Measurements from ENCODE around the gene PMPCB.

Gene PMPCB

DNA sequence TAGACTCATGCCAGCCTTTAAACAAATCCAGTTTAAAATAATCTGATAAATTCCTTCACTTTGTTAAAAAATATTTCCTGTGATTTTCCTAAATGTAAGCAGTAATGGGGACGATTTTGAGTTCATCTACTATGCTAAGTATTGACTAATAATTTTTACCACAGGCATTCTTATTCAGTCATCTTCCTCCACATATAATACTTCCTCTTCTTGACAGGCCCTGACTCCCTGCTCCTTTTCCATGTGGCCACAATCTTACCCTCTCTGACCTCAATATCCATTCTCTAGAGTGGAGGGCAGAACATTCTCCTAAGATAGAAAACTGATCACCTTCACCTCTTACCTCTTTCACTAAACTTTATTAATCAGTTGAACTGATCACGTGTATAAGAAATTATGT, 39.5 kb downstream of the PMPCB start:
- DNase-seq: no peak

DNA sequence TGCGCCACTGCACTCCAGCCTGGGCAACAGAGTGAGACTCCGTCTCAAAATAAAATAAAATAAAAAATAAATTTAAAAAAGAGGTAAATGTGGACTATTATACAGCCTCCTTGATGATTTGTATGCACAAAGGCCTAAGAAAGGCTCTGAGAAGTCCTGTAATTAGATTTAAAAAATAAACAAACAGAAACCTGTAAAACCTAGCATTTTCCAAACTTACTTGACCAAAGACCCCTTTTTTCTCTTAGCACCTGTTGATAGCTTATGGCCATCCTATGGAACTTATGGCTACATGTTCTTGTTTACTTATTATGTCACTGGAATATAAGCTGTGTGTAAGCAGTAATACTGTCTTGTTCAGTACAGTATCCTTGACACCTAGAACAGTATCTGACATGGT, 41.6 kb downstream of the PMPCB start:
- no peak for DNase-seq

DNA sequence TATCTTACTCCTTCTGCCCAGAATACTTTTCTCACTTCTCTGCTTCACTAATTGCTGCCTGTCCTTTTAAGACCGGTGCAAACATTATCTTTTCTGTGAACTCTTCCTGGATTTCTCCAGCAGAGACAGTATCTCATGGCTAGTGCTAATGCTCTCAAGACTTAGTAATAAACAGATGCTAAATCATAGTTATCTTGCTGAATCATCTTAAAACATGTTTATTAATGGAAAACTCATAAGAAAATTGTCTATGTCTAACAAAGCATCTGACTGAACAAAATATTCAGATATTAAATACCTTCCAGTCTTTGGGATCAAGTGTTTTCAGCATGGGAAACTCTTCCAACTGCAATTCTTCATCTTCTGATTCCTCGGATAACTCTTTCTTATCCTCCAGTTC, 44.2 kb downstream of the PMPCB start:
- no peak for DNase-seq

DNA sequence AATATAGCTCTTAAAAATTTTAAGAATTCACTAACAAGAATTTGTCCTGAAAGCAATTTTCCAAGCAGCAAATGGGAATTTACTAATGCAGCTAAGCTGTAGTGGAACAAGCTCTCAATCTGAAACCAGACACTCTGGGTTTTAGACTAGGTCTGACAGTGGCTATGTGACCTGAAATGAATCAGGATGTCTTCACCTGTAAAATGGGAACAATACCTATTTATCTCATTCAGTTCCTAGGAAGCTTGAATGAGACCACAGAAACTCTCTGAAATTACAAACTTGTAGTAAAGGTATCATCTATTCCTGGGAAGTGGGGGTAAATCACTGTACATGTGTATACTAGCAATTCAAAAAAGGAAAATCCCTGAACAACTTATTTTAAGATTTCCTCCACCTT, 46.1 kb downstream of the PMPCB start:
- no peak for DNase-seq

DNA sequence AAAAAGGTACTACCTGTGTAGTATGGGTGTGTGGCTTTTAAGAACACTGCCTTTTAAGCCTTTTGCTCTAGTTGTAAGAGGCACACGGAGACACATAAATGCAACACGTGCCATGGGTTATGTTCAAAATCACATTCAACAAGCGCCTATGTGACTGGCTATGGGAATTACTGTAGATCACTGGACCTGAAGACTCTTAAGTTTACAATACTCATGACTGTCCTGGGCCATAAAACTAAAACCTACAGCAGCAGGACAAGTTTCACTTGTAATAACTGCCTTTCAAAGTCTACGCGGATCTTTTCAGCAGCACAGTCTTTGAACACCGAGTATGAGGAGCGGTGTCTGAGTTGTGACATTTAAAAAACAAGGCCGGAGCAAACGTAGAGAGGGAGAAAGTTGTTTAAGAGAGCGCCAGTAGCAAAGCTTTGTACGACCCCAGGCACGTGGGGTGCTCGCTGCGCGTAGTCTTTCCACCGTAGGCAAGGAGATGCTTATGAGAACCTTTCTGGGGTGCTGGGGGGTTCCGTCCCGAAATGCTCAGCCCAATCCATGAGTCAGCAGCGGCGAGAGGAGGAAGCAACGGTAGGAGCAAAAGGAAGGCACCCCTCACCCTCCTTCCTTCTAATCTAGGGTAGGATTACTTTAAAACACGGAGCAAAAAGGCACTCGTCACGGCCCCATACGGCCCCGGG, 46.7 kb downstream of the PMPCB start:
- no peak for DNase-seq

DNA sequence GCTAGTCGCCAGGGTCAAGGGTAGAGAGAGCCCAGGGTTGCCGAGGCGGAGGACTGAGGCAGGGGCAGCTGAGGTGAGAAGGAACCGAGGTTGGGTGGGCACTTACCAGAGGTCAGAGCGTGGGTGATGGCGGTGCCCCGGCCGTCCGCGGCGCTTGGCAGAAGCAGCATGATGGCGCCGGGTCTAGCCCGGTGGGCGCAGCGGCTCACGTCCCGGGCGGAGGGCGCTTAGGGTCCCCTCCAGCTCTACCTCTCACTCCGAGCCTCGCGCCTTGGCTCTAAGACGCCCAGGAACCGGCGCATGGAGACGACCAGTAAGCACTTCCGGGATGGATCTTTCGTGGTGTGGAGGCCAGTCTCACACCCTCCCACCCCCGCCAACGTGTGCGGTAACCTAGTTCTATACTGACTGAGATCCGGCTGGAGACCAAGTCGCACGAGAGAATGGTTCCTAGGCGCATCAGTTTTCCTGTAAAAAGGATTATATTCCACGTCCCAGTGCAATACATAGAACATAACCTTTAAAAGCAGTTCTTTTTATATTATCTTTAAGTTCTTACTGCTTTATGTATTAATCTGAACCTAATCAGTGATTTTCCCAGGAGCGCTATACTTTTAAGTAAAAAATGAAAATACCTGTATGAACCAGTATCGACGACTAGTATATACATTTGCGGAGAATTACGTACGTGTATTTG, 47.4 kb downstream of the PMPCB start, which contains the start of gene DNAJC2:
DNAJC2 (minus strand) TSS at position 315 of the 697 bp plus-strand sequence; CDS start at position 170, 145 bp downstream.
- DNase-seq: peak; percentile 88

DNA sequence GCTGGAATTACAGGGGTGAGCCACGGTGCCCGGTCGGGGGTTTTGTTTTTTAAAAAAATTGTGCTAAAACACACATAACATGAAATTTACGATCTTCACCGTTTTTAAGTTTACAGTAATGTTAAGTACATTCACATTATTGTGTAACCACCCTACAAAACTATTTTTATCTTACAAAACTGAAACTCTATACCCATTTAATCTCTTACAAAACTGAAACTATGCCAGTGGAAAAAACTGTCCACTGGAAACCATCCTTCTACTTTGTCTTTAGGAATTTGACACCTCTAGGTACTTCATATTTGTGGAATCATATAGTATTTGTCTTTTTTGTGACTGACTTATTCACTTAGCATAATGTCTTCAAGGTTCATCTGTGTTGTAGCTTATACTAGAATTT, 49.2 kb downstream of the PMPCB start:
- DNase-seq: no peak

DNA sequence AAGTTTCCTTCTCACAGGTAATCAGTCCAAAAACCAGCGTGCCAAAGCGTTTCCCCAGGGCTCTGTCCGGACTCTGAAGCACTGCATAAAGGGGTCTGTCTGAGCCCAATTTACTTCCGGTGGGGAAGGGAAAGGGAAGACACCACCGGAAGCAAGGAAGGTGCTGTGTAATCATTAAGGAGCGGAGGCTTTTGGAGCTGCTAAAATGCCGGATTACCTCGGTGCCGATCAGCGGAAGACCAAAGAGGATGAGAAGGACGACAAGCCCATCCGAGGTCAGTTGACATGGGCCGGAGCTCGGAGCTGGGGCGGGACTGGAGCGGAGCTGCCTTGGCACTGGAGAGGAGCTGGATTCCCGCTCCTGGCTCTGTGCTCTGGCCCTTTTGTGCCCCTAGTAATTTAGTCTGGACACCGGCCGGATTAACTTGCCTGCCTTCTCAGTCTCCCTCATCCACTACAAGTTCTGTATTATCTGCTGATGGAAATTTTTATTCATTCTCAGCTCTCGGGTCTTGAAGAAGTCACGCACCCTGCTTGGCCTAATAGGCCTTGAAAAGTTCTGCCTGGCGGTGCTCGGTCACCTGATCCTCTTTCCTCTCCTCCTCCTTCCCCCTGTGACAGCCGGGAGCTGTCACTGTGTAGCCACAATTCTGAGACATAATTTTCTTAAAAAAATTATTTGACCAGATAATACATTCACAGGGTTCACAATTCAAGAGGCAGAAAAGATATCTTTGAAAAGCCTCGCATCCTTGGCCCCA, 50.5 kb downstream of the PMPCB start, which contains the start of gene PSMC2:
PSMC2 (plus strand) TSS at position 137 of the 761 bp plus-strand sequence; CDS start at position 206, 69 bp downstream.
- peak; percentile 74 for DNase-seq

DNA sequence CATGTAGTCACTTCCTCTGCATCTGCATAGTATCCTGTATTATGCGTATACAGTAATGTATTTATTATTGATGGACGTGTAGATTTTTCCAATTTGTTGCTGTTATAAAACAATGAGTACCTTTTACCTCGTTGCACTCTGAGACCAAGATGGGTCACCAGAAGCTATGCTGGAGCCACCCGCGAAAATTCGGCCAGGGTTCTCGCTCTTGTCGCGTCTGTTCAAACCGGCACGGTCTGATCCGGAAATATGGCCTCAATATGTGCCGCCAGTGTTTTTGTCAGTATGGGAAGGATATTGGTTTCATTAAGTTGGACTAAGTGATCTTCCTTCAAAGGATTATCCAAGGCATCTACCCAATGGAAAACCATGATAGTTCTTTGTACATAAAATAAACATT, 51.2 kb downstream of the PMPCB start:
- no peak for DNase-seq

DNA sequence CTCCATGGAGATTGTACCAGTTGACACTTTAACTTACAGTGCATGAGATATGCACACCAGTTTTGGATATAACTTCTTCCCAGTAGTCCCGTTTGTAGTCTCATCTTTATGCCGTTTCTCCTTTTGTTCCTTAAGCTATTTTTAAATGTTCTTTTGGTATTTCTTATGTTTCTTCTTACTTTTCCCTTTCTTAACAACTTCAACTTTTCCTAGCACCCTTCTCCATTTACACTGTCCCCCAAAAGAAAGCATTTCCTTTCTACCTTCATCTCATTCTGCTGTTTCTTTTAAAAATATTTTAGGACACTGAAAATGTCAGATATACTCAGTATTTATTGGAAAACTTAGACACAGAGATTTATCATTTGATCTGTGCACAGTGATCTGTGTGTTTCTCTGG, 51.7 kb downstream of the PMPCB start:
- no peak for DNase-seq

DNA sequence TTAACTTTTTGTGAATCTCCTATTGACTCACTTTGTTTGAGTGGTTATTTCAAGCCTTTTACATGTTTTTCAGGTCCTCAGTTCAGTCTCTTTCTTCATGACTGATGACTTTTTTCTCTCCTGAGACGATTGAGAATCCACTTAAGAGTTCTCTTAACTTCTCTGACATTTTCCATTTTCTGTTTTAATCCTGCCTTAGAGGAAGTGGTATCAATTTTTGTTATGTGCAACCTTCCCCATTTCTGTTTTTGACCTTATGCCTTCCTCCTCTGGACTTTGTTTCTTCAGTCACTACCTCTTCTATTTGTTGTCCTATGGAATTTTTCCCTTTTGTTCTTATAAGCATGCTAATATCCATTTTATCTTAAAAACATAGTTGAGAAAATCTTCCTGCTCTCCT, 52.6 kb downstream of the PMPCB start:
- DNase-seq: no peak
